SK-N-SH treated with all-trans-retinoic acid at 6 μM for 48 hours (cell line): Measurements from ENCODE around the gene BACE1-AS.
"Not testable (repeated sequence)": the region's sequence is repeated elsewhere in the genome, so short reads cannot be mapped to it uniquely, and the experiment has no call there.

Source experiments
- ATAC-seq: fragments of 200-7000 bp; cut with Tn5 transposase; 3 replicates; pipeline ENCODE4 v1.9.1; 2020; ENCODE audit warnings: mild to moderate bottlenecking, moderate library complexity
- ARNTL ChIP-seq: fragments of 450-650 bp; formaldehyde crosslinking; IDR thresholded peaks from 2 replicates; pipeline ENCODE4 v1.5.0; 2020; ENCODE audit warnings: low read depth, mild to moderate bottlenecking, moderate library complexity, borderline replicate concordance
- CSDC2 ChIP-seq: fragments of 250-450 bp; sonication (Bioruptor Pico); IDR thresholded peaks from 2 replicates; pipeline ENCODE4 v1.5.0; 2020; ENCODE audit warnings: mild to moderate bottlenecking, moderate library complexity
- ESRRG ChIP-seq: fragments of 250-450 bp; sonication (Bioruptor Pico); IDR thresholded peaks from 2 replicates; pipeline ENCODE4 v1.6.1; 2021; ENCODE audit warnings: mild to moderate bottlenecking
- ISL1 ChIP-seq: fragments of 250-450 bp; sonication (Bioruptor Pico); IDR thresholded peaks from 2 replicates; pipeline ENCODE4 v2.1.2; 2022; ENCODE audit warnings: mild to moderate bottlenecking, moderate library complexity
- OSR1 ChIP-seq: fragments of 250-450 bp; sonication (Bioruptor Pico); IDR thresholded peaks from 2 replicates; pipeline ENCODE4 v1.8.0; 2022; ENCODE audit warnings: moderate library complexity, mild to moderate bottlenecking, inconsistent platforms
- PPARA ChIP-seq: fragments of 250-450 bp; sonication (Bioruptor Pico); IDR thresholded peaks from 2 replicates; pipeline ENCODE4 v1.5.0; 2020; ENCODE audit warnings: mild to moderate bottlenecking, borderline replicate concordance
- TCF4 ChIP-seq: fragments of 250-450 bp; sonication (Bioruptor Pico); IDR thresholded peaks from 2 replicates; pipeline ENCODE4 v1.8.0; 2021; ENCODE audit warnings: mild to moderate bottlenecking, moderate library complexity, borderline replicate concordance
- TOX ChIP-seq: fragments of 250-450 bp; sonication (Bioruptor Pico); IDR thresholded peaks from 2 replicates; pipeline ENCODE4 v1.8.0; 2021; ENCODE audit warnings: mild to moderate bottlenecking, moderate library complexity, borderline replicate concordance
- ZC3H10 ChIP-seq: fragments of 250-450 bp; sonication (Bioruptor Pico); IDR thresholded peaks from 2 replicates; pipeline ENCODE4 v1.5.1; 2021; ENCODE audit warnings: mild to moderate bottlenecking, moderate library complexity
- ZFP3 ChIP-seq: fragments of 250-450 bp; sonication (Bioruptor Pico); IDR thresholded peaks from 2 replicates; pipeline ENCODE4 v1.5.0; 2020; ENCODE audit warnings: mild to moderate bottlenecking, moderate library complexity
- ZFP30 ChIP-seq: fragments of 450-650 bp; formaldehyde crosslinking; IDR thresholded peaks from 2 replicates; pipeline ENCODE4 v1.5.0; 2022; ENCODE audit warnings: mild to moderate bottlenecking, moderate library complexity
- ZNF565 ChIP-seq: fragments of 450-650 bp; formaldehyde crosslinking; conservative IDR thresholded peaks from 2 replicates; pipeline ENCODE4 v1.5.0; 2020; ENCODE audit warnings: low read depth, mild to moderate bottlenecking, moderate library complexity
- ZNF70 ChIP-seq: fragments of 450-650 bp; formaldehyde crosslinking; IDR thresholded peaks from 2 replicates; pipeline ENCODE4 v1.5.0; 2020; ENCODE audit warnings: mild to moderate bottlenecking, moderate library complexity
- ZNF8 ChIP-seq: fragments of 450-650 bp; formaldehyde crosslinking; IDR thresholded peaks from 2 replicates; pipeline ENCODE4 v1.5.0; 2020; ENCODE audit warnings: mild to moderate bottlenecking, moderate library complexity
- TF ChIP-seq, protein P1 (sequence below): fragments of 250-450 bp; sonication (Bioruptor Pico); IDR thresholded peaks from 2 replicates; pipeline ENCODE4 v1.5.1; 2020; ENCODE audit warnings: low read depth, mild to moderate bottlenecking, moderate library complexity
- TF ChIP-seq, protein P2 (sequence below): fragments of 250-450 bp; sonication (Bioruptor Pico); IDR thresholded peaks from 2 replicates; pipeline ENCODE4 v1.8.0; 2021; ENCODE audit warnings: low read depth, mild to moderate bottlenecking, moderate library complexity, borderline replicate concordance
- TF ChIP-seq, protein P3 (sequence below): fragments of 250-450 bp; sonication (Bioruptor Pico); IDR thresholded peaks from 2 replicates; pipeline ENCODE4 v1.5.1; 2021; ENCODE audit warnings: mild to moderate bottlenecking, moderate library complexity
- TF ChIP-seq, protein P4 (sequence below): fragments of 250-450 bp; sonication (Bioruptor Pico); IDR thresholded peaks from 2 replicates; pipeline ENCODE4 v1.5.0; 2020; ENCODE audit warnings: mild to moderate bottlenecking, moderate library complexity

Gene BACE1-AS

DNA sequence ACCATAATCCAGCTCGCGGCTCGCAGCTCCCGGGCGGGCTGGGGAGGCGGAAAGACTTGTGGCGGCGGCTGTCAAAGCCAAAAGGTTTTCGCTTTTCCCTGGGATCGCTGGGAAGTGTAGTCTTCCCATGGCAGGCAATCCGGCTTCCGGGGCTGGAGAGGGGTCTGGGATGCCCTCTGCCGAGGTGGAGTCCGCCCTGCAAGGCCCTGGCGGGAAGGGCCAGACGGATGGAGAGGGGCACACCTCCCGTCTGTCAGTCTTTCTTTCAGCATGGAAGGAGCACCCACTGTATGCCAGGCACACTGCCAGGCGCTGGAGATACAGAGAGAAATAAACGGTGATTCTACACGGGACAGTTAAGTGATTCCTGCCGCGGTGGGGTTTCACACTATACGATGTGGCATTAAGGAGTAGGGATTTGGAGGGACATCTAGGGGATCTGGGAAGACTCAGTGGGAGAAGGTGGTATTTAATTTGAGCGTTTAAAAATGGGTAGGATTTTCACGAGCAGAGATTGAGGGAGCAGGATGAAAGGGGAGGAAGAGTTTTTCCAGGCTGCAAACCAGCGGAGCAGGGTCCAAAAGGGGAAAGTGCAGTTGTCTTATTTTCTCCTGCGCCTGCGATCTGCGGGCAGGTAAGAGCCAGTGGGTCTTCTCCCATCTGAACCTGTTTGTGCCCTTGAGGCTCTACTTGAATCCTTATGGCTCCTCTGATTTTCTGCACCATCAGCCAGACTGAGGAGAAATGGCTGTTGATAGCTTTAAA, 25.2 kb downstream of the BACE1-AS start, which contains the start of gene BACE1:
Gene BACE1, minus strand, starts transcription at position 60 of the 765 bp plus-strand sequence. CDS start 461 bp downstream, outside the sequence.
- TF ChIP-seq PPARA (CRISPR knock-in tag) (no peak), ESRRG (CRISPR knock-in tag) (no peak), ZNF565 (CRISPR knock-in tag) (no peak), TCF4 (CRISPR knock-in tag) (no peak), ZFP30 (CRISPR knock-in tag) (no peak), ZC3H10 (CRISPR knock-in tag) (no peak), CSDC2 (CRISPR knock-in tag) (no peak), TOX (CRISPR knock-in tag) (no peak), ZNF8 (CRISPR knock-in tag) (no peak), OSR1 (no peak), ARNTL (CRISPR knock-in tag) (no peak), ZFP3 (0 out of 2 replicates have a peak, but pooled peaks have one; percentile 33), ZNF70 (CRISPR knock-in tag) (no peak), ISL1 (no peak)
- TF ChIP-seq, protein P1, sequence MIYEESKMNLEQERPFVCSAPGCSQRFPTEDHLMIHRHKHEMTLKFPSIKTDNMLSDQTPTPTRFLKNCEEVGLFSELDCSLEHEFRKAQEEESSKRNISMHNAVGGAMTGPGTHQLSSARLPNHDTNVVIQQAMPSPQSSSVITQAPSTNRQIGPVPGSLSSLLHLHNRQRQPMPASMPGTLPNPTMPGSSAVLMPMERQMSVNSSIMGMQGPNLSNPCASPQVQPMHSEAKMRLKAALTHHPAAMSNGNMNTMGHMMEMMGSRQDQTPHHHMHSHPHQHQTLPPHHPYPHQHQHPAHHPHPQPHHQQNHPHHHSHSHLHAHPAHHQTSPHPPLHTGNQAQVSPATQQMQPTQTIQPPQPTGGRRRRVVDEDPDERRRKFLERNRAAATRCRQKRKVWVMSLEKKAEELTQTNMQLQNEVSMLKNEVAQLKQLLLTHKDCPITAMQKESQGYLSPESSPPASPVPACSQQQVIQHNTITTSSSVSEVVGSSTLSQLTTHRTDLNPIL (CRISPR knock-in tag) = no peak
- TF ChIP-seq, protein P2, sequence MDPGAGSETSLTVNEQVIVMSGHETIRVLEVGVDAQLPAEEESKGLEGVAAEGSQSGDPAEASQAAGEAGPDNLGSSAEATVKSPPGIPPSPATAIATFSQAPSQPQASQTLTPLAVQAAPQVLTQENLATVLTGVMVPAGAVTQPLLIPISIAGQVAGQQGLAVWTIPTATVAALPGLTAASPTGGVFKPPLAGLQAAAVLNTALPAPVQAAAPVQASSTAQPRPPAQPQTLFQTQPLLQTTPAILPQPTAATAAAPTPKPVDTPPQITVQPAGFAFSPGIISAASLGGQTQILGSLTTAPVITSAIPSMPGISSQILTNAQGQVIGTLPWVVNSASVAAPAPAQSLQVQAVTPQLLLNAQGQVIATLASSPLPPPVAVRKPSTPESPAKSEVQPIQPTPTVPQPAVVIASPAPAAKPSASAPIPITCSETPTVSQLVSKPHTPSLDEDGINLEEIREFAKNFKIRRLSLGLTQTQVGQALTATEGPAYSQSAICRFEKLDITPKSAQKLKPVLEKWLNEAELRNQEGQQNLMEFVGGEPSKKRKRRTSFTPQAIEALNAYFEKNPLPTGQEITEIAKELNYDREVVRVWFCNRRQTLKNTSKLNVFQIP (CRISPR knock-in tag) = no peak
- TF ChIP-seq, protein P3, sequence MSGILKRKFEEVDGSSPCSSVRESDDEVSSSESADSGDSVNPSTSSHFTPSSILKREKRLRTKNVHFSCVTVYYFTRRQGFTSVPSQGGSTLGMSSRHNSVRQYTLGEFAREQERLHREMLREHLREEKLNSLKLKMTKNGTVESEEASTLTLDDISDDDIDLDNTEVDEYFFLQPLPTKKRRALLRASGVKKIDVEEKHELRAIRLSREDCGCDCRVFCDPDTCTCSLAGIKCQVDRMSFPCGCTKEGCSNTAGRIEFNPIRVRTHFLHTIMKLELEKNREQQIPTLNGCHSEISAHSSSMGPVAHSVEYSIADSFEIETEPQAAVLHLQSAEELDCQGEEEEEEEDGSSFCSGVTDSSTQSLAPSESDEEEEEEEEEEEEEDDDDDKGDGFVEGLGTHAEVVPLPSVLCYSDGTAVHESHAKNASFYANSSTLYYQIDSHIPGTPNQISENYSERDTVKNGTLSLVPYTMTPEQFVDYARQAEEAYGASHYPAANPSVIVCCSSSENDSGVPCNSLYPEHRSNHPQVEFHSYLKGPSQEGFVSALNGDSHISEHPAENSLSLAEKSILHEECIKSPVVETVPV (CRISPR knock-in tag) = no peak
- TF ChIP-seq, protein P4, sequence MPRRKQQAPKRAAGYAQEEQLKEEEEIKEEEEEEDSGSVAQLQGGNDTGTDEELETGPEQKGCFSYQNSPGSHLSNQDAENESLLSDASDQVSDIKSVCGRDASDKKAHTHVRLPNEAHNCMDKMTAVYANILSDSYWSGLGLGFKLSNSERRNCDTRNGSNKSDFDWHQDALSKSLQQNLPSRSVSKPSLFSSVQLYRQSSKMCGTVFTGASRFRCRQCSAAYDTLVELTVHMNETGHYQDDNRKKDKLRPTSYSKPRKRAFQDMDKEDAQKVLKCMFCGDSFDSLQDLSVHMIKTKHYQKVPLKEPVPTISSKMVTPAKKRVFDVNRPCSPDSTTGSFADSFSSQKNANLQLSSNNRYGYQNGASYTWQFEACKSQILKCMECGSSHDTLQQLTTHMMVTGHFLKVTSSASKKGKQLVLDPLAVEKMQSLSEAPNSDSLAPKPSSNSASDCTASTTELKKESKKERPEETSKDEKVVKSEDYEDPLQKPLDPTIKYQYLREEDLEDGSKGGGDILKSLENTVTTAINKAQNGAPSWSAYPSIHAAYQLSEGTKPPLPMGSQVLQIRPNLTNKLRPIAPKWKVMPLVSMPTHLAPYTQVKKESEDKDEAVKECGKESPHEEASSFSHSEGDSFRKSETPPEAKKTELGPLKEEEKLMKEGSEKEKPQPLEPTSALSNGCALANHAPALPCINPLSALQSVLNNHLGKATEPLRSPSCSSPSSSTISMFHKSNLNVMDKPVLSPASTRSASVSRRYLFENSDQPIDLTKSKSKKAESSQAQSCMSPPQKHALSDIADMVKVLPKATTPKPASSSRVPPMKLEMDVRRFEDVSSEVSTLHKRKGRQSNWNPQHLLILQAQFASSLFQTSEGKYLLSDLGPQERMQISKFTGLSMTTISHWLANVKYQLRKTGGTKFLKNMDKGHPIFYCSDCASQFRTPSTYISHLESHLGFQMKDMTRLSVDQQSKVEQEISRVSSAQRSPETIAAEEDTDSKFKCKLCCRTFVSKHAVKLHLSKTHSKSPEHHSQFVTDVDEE = 0 out of 2 replicates have a peak, but pooled peaks have one; percentile 39
- ATAC-seq = peak; percentile 98

DNA sequence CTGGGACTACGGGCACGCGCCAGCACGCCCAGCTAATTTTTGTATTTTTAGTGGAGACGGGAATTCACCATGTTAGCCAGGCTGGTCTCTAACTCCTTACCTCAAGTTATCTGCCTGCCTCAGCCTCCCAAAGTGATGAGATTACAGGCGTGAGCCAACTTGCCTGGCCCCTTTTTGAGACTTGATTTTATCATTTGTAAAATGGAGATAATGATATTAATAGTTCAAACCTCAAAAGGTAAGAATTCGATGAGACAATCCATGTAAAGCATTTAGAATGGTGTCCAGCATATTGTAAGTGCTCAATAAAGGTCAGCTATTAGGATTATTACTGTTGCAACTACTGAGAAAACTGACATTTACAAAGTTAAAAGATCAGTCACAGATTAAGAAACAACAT, 27.6 kb downstream of the BACE1-AS start:
- TF ChIP-seq OSR1 (no peak), ZC3H10 (CRISPR knock-in tag) (no peak), ESRRG (CRISPR knock-in tag) (no peak)
- TF ChIP-seq, all 23 proteins: peak for 0
- no peak for ATAC-seq

DNA sequence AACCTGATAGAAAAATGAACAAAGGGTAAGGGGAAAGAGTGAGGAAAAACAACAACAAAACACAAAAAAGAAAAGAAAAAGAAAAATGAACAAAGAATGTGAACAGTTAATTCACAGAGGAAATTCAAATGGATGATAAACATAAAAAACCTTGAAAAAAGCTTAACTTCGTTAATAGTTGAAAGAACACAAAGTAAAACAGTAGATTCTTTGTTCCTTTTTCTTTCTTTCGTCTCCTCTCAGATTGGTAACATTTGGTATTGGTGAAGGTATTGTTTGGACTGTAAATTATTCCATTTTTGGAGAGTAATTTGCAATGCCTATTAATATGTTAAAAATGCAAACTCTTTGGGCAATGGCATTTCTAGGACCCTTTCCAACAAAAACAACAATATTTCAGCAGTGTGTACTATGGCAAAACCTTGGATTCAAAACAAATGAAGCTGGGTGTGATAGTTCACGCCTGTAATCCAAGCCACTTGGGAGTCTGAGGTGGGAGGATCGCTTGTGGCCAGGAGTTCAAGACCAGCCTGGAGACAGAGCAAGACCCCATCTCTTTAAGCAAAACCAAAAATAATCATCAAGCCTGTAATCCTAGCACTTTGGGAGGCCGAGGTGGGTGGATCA, 28.2 kb downstream of the BACE1-AS start:
- TF ChIP-seq ISL1 = 0 out of 2 replicates have a peak, but pooled peaks have one; percentile 11
- no peak for TF ChIP-seq OSR1
- TF ChIP-seq, all 23 proteins: peak for 1
- no peak for ATAC-seq

DNA sequence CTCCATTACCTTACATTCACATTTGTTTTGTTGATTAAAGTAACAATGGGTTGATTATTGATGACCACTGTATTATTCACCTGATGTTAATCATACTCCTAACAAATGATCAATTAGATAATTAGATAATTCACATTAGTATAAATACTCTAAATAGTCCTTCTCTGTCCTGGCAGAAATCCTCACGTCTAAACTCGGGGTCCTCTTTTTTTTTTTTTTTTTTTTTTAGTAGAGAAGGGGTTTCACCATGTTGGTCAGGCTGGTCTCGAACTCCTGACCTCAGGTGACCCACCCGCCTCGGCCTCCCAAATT, 36.1 kb downstream of the BACE1-AS start:
- not testable (repeated sequence) for ATAC-seq
